ENCODE data around the gene DHRS13. TPM values are rescaled to one million over a fixed set of nuclear protein-coding genes. Genes with fewer than 3 reads are reported as not detected.

Gene DHRS13
- total and polyA plus RNA-seq, 10 of the 15 experiments (the other 5 are each of a cell fraction or from before 2014, with no cell fraction given), result 0.18 to 55.2 (median 31.3) TPM; not detected in 1

DNA sequence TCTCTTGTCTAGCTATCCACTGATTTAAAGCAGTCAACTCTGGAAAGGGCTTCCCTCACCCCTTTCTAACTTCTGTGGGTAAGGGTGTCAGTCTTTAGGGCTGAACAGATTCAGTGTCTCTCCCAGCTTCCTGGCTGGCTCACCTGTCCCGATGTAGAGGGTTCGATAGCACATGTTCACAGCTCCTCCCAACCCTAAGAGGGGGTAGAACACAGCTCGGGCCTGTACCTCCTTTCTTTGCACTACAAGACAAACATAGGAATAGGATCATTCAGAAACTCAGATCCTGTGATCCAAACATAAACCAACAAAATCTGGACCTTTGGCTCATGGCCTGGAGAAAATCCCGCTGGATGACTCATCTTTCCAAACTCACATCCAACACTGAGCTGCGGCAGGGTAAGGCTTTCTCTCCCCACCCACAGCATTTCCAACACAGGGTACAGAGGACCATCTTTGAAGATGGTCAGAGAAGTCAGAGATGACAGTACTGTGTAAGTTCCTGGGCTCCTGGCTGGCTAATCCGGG lies 5.8 kb upstream of the DHRS13 start:
- Histone ChIP-seq H2AFZ (ENCODE audit: control insufficient read depth, low read depth, low read length) (no peak overlapping the region), H3K27me3 (replicated peaks in 1 of 2; ENCODE audit: control insufficient read depth in 2 of 2, insufficient read depth in 2 of 2, low read length in 1 of 2) (no peaks in the 10 kb centered on the region), H3K36me3 (ENCODE audit: control insufficient read depth in 2 of 2, insufficient read depth in 2 of 2, low read length in 1 of 2) (peaks cover 42 to 51% of the 10 kb centered on the region in 2 experiments), H3K27ac (ENCODE audit: control insufficient read depth, insufficient read depth) (no peak overlapping the region), H3K9me3 (replicated peaks; ENCODE audit: control insufficient read depth, insufficient read depth, low read length) (no peaks in the 10 kb centered on the region), H3K4me1 (ENCODE audit: control insufficient read depth, insufficient read depth, low read length) (no peaks in the 10 kb centered on the region), H3K79me2 (ENCODE audit: control insufficient read depth, insufficient read depth, low read length) (no peaks in the 10 kb centered on the region), H3K4me3 (no peak overlapping the region), H3K4me2 (ENCODE audit: control insufficient read depth, insufficient read depth) (no peak overlapping the region), H3K9ac (ENCODE audit: control insufficient read depth, insufficient read depth, low read length) (no peak overlapping the region), H4K20me1 (ENCODE audit: control insufficient read depth, insufficient read depth) (no peaks in the 10 kb centered on the region)
- FAIRE-seq (no peak), DNase-seq (ENCODE audit: low read depth, low spot score) (no peak), ATAC-seq (no peak)
- BruUV-seq (replicated peaks), result no TSS peak
- intact Hi-C loops (cut with micrococcal nuclease; ENCODE audit: unreplicated experiment) (no loop called here), in situ Hi-C loops (cut with MboI) (no loop called here)
- CTCF ChIA-PET, result interaction anchor here (1.5 to 17.3 kb wide), 5 partner anchors 9 to 182 kb away, joined by 4 to 175 read pairs (median 6); no protein-coding TSS in a partner anchor
- POLR2A ChIA-PET, result interaction anchor here (1.2 to 1.8 kb wide), 2 partner anchors 11 to 144 kb away, joined by 3 to 6 read pairs; partner anchors contain the start of gene FLOT2
- 93% methylated on average over 6 of the region's 6 CpGs for WGBS (ENCODE audit: insufficient coverage, insufficient replicate concordance, low lambda C conversion rate, missing lambda C conversion rate)
- RAD21 ChIA-PET (ENCODE audit: unreplicated experiment), result interaction anchor here (5.7 kb wide), 1 partner anchor 145 kb away, joined by 23 read pairs; no protein-coding TSS in a partner anchor
- SMC1A ChIA-PET (ENCODE audit: uncharacterized antibody, unreplicated experiment), result interaction anchor here (1.4 to 3.2 kb wide), 4 partner anchors 17 to 145 kb away, joined by 3 to 22 read pairs (median 6); partner anchors contain the start of gene FAM222B
- TF ChIP-seq SP1 (IDR thresholded peaks at IDR 0.05; ENCODE audit: low read depth, low read length) (no peak), MTA2 (IDR thresholded peaks at IDR 0.05; ENCODE audit: low read depth) (no peak), SMARCA5 (IDR thresholded peaks at IDR 0.05) (no peak), ZBTB11 (CRISPR knock-in tag; IDR thresholded peaks at IDR 0.05) (no peak), ZSCAN29 (IDR thresholded peaks at IDR 0.05) (no peak), NRF1 (conservative IDR thresholded peaks at IDR 0.05; ENCODE audit: low read depth, low read length) (no peak), RAD21 (IDR thresholded peaks at IDR 0.05; ENCODE audit: insufficient read depth, low read depth, low read length) (no peak), ESRRA (IDR thresholded peaks at IDR 0.05; ENCODE audit: low read length) (no peak), PAX5 (IDR thresholded peaks at IDR 0.05; ENCODE audit: borderline replicate concordance, low read depth, low read length) (no peak)
- TF ChIP-seq, protein P1, sequence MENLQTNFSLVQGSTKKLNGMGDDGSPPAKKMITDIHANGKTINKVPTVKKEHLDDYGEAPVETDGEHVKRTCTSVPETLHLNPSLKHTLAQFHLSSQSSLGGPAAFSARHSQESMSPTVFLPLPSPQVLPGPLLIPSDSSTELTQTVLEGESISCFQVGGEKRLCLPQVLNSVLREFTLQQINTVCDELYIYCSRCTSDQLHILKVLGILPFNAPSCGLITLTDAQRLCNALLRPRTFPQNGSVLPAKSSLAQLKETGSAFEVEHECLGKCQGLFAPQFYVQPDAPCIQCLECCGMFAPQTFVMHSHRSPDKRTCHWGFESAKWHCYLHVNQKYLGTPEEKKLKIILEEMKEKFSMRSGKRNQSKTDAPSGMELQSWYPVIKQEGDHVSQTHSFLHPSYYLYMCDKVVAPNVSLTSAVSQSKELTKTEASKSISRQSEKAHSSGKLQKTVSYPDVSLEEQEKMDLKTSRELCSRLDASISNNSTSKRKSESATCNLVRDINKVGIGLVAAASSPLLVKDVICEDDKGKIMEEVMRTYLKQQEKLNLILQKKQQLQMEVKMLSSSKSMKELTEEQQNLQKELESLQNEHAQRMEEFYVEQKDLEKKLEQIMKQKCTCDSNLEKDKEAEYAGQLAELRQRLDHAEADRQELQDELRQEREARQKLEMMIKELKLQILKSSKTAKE (IDR thresholded peaks at IDR 0.05; ENCODE audit: low read depth, poor library complexity, severe bottlenecking), result no peak
- TF ChIP-seq, protein P2, sequence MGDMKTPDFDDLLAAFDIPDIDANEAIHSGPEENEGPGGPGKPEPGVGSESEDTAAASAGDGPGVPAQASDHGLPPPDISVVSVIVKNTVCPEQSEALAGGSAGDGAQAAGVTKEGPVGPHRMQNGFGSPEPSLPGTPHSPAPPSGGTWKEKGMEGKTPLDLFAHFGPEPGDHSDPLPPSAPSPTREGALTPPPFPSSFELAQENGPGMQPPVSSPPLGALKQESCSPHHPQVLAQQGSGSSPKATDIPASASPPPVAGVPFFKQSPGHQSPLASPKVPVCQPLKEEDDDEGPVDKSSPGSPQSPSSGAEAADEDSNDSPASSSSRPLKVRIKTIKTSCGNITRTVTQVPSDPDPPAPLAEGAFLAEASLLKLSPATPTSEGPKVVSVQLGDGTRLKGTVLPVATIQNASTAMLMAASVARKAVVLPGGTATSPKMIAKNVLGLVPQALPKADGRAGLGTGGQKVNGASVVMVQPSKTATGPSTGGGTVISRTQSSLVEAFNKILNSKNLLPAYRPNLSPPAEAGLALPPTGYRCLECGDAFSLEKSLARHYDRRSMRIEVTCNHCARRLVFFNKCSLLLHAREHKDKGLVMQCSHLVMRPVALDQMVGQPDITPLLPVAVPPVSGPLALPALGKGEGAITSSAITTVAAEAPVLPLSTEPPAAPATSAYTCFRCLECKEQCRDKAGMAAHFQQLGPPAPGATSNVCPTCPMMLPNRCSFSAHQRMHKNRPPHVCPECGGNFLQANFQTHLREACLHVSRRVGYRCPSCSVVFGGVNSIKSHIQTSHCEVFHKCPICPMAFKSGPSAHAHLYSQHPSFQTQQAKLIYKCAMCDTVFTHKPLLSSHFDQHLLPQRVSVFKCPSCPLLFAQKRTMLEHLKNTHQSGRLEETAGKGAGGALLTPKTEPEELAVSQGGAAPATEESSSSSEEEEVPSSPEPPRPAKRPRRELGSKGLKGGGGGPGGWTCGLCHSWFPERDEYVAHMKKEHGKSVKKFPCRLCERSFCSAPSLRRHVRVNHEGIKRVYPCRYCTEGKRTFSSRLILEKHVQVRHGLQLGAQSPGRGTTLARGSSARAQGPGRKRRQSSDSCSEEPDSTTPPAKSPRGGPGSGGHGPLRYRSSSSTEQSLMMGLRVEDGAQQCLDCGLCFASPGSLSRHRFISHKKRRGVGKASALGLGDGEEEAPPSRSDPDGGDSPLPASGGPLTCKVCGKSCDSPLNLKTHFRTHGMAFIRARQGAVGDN (IDR thresholded peaks at IDR 0.05), result no peak
- TF ChIP-seq, protein P3, sequence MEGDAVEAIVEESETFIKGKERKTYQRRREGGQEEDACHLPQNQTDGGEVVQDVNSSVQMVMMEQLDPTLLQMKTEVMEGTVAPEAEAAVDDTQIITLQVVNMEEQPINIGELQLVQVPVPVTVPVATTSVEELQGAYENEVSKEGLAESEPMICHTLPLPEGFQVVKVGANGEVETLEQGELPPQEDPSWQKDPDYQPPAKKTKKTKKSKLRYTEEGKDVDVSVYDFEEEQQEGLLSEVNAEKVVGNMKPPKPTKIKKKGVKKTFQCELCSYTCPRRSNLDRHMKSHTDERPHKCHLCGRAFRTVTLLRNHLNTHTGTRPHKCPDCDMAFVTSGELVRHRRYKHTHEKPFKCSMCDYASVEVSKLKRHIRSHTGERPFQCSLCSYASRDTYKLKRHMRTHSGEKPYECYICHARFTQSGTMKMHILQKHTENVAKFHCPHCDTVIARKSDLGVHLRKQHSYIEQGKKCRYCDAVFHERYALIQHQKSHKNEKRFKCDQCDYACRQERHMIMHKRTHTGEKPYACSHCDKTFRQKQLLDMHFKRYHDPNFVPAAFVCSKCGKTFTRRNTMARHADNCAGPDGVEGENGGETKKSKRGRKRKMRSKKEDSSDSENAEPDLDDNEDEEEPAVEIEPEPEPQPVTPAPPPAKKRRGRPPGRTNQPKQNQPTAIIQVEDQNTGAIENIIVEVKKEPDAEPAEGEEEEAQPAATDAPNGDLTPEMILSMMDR (IDR thresholded peaks at IDR 0.05 in 2 of 3, conservative IDR thresholded peaks at IDR 0.05 in 1 of 3; ENCODE audit: control insufficient read depth in 2 of 3, extremely low read depth in 1 of 3, insufficient read depth in 1 of 3, low read depth in 3 of 3, low read length in 3 of 3), result no peak

Data from GM12878 (cell line).